Measurements from ENCODE around the gene SLC50A1. TPM values are rescaled to one million over a fixed set of nuclear protein-coding genes. Genes with fewer than 3 reads are reported as not detected.
"Not testable (repeated sequence)": the region's sequence is repeated elsewhere in the genome, so short reads cannot be mapped to it uniquely, and the experiment has no call there.

The SLC50A1 gene
- total and polyA plus RNA-seq, 2 donors = 25.7 to 54.5 TPM

DNA sequence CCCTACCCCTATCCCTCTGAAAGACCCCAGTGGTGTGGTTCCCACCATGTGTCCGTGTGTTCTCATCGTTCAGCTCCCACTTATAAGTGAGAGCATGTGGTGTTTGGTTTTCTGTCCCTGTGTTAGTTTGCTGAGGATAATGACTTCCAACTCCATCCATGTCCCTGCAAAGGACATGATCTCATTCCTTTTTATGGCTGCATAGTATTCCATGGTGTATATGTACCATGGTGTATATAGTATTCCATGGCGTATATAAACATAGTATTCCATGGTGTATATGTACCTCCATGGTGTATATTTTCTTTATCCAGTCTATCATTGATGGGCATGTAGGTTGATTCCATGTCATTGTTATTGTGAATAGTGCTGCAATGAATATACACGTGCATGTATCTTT, 28.1 kb downstream of the SLC50A1 start:
- H3K9me3 ChIP-seq (ENCODE audit: control insufficient read depth in 2 of 2, insufficient read depth in 1 of 2, low read length in 1 of 2); H3K4me3 ChIP-seq (ENCODE audit: low read length in 2 of 2); H3K27ac ChIP-seq (ENCODE audit: low read depth in 1 of 2, low read length in 1 of 2); H3K27me3 ChIP-seq (ENCODE audit: control insufficient read depth in 2 of 2, insufficient read depth in 1 of 2, low read length in 1 of 2); H3K36me3 ChIP-seq (ENCODE audit: control insufficient read depth in 2 of 2, insufficient read depth in 2 of 2, low read length in 1 of 2); DNase-seq (ENCODE audit: low read depth in 6 of 9, low spot score in 9 of 9): not testable (repeated sequence)
- WGBS = 97% methylated on average over 4 of the region's 4 CpGs
- peaks cover 6 to 22% of the 10 kb centered on the region in 2 donors for H3K4me1 ChIP-seq (ENCODE audit: control insufficient read depth in 2 of 2, insufficient read depth in 2 of 2, low read length in 2 of 2)

GRCh38 chr1:155164625-155165024, 29.0 kb downstream of the SLC50A1 start:
- not testable (repeated sequence) for H3K27me3 ChIP-seq (ENCODE audit: control insufficient read depth in 2 of 2, insufficient read depth in 1 of 2, low read length in 1 of 2); DNase-seq (ENCODE audit: low read depth in 6 of 9, low spot score in 9 of 9)
- WGBS = 98% methylated on average over 11 of the region's 11 CpGs

DNA sequence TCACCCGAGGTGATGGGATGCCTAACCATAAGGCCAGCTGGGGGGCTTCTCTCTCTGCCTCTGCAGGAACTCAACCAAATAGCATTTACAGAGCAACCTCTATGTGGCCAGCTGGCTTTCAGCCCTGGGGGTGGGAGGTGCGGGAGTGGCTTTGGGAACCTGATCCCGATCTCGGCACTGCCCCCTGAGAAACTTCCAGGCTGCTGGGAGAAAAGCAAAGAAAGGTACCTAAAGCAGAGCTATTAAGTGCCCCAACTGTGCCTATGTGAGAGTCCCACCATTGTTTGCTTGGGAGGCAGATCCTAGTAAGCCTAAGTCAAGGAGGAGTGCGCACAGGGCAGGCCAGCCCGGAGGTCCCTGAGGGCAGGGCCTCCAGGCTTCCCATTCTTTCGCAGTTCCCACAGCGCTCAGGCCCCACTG, 30.4 kb downstream of the SLC50A1 start:
- DNase-seq (ENCODE audit: low read depth in 6 of 9, low spot score in 9 of 9) = no peak
- H3K9me3 ChIP-seq (ENCODE audit: control insufficient read depth in 2 of 2, insufficient read depth in 1 of 2, low read length in 1 of 2) = peaks cover 0 to 3% of the 10 kb centered on the region in 2 donors
- no peak overlapping the region for H3K27ac ChIP-seq (ENCODE audit: low read depth in 1 of 2, low read length in 1 of 2)
- 44% methylated on average over 8 of the region's 8 CpGs for WGBS
- H3K27me3 ChIP-seq (ENCODE audit: control insufficient read depth in 2 of 2, insufficient read depth in 1 of 2, low read length in 1 of 2) = peaks cover 0 to 9% of the 10 kb centered on the region in 2 donors
- no peak overlapping the region for H3K4me3 ChIP-seq (ENCODE audit: low read length in 2 of 2)
- H3K4me1 ChIP-seq (ENCODE audit: control insufficient read depth in 2 of 2, insufficient read depth in 2 of 2, low read length in 2 of 2) = peaks cover 6 to 22% of the 10 kb centered on the region in 2 donors
- H3K36me3 ChIP-seq (ENCODE audit: control insufficient read depth in 2 of 2, insufficient read depth in 2 of 2, low read length in 1 of 2) = peaks cover 17 to 21% of the 10 kb centered on the region in 2 donors

More at GRCh38 chr1:155164625-155165024, 29.0 kb downstream of the SLC50A1 start:
- not testable (repeated sequence) for H3K9me3 ChIP-seq (ENCODE audit: control insufficient read depth in 2 of 2, insufficient read depth in 1 of 2, low read length in 1 of 2); H3K4me3 ChIP-seq (ENCODE audit: low read length in 2 of 2); H3K27ac ChIP-seq (ENCODE audit: low read depth in 1 of 2, low read length in 1 of 2)
- peaks cover 6 to 22% of the 10 kb centered on the region in 2 donors for H3K4me1 ChIP-seq (ENCODE audit: control insufficient read depth in 2 of 2, insufficient read depth in 2 of 2, low read length in 2 of 2)
- peaks cover 10 to 11% of the 10 kb centered on the region in 2 donors for H3K36me3 ChIP-seq (ENCODE audit: control insufficient read depth in 2 of 2, insufficient read depth in 2 of 2, low read length in 1 of 2)

DNA sequence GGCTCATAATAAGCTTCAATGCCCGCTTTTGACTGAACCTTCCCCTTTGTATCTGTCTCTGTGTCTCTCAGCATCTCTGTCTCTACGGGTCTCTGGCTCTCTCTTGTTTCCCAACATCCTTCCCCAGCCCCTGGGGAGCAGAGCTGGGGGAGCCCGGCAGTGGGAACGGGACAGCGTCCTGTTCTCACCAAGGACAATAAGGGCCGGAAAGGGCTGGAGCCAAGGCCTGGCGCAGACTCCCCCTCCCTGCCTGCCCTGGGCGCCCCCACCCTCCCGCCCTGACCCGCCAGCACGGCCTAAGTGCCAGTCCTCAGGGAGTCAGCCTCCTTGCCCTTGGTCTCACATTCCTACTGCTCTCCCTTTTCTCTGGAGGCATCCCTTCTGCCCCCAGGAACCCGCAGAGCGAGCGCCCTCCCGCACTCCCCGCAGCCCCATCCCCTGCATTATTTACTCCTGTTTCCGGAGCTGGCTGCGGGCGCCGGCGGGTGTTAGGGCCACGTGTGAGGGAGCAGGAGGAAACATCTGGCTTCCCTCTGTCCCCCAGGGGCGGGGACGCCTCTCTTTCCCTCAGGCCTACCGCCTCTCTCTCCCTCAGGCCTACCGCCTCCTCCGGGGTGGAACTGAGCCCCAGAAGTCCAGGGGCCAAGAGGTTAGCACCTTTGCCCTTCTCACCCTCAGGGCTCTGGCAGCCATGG, 31.0 kb downstream of the SLC50A1 start:
- WGBS = 8% methylated on average over 27 of the region's 27 CpGs
- H3K4me3 ChIP-seq (ENCODE audit: low read length in 2 of 2) = no peak overlapping the region
- peak in 4 of 9 donors; percentile 14 to 63 (median 36) for DNase-seq (ENCODE audit: low read depth in 6 of 9, low spot score in 9 of 9)
- peaks cover 0 to 9% of the 10 kb centered on the region in 2 donors for H3K27me3 ChIP-seq (ENCODE audit: control insufficient read depth in 2 of 2, insufficient read depth in 1 of 2, low read length in 1 of 2)
- peak overlapping the region in 1 of 2 donors; percentile 58 for H3K27ac ChIP-seq (ENCODE audit: low read depth in 1 of 2, low read length in 1 of 2)
- H3K4me1 ChIP-seq (ENCODE audit: control insufficient read depth in 2 of 2, insufficient read depth in 2 of 2, low read length in 2 of 2) = peaks cover 6 to 22% of the 10 kb centered on the region in 2 donors
- H3K36me3 ChIP-seq (ENCODE audit: control insufficient read depth in 2 of 2, insufficient read depth in 2 of 2, low read length in 1 of 2) = peaks cover 17 to 21% of the 10 kb centered on the region in 2 donors
- peaks cover 0 to 3% of the 10 kb centered on the region in 2 donors for H3K9me3 ChIP-seq (ENCODE audit: control insufficient read depth in 2 of 2, insufficient read depth in 1 of 2, low read length in 1 of 2)

- H3K36me3 ChIP-seq (ENCODE audit: control insufficient read depth in 2 of 2, insufficient read depth in 2 of 2, low read length in 1 of 2) = peaks cover 17 to 21% of the 10 kb centered on the region in 2 donors
- H3K4me3 ChIP-seq (ENCODE audit: low read length in 2 of 2) = no peak overlapping the region
- H3K27ac ChIP-seq (ENCODE audit: low read depth in 1 of 2, low read length in 1 of 2) = peak overlapping the region in 1 of 2 donors; percentile 58
- 4% methylated on average over 28 of the region's 28 CpGs for WGBS
- H3K27me3 ChIP-seq (ENCODE audit: control insufficient read depth in 2 of 2, insufficient read depth in 1 of 2, low read length in 1 of 2) = peaks cover 0 to 9% of the 10 kb centered on the region in 2 donors
- H3K4me1 ChIP-seq (ENCODE audit: control insufficient read depth in 2 of 2, insufficient read depth in 2 of 2, low read length in 2 of 2) = peaks cover 10 to 27% of the 10 kb centered on the region in 2 donors
- peak; percentile 55 to 88 (median 71) for DNase-seq (ENCODE audit: low read depth in 6 of 9, low spot score in 9 of 9)
- peaks cover 0 to 3% of the 10 kb centered on the region in 2 donors for H3K9me3 ChIP-seq (ENCODE audit: control insufficient read depth in 2 of 2, insufficient read depth in 1 of 2, low read length in 1 of 2)
These were observed 31.8 kb downstream of the SLC50A1 start for GRCh38 chr1:155167166-155168104.

GRCh38 chr1:155168105-155168445, 32.4 kb downstream of the SLC50A1 start:
- H3K27me3 ChIP-seq (ENCODE audit: control insufficient read depth in 2 of 2, insufficient read depth in 1 of 2, low read length in 1 of 2); H3K9me3 ChIP-seq (ENCODE audit: control insufficient read depth in 2 of 2, insufficient read depth in 1 of 2, low read length in 1 of 2); H3K27ac ChIP-seq (ENCODE audit: low read depth in 1 of 2, low read length in 1 of 2); H3K4me3 ChIP-seq (ENCODE audit: low read length in 2 of 2); DNase-seq (ENCODE audit: low read depth in 6 of 9, low spot score in 9 of 9): not testable (repeated sequence)
- H3K4me1 ChIP-seq (ENCODE audit: control insufficient read depth in 2 of 2, insufficient read depth in 2 of 2, low read length in 2 of 2) = peaks cover 11 to 29% of the 10 kb centered on the region in 2 donors
- 63% methylated on average over 4 of the region's 4 CpGs for WGBS
- H3K36me3 ChIP-seq (ENCODE audit: control insufficient read depth in 2 of 2, insufficient read depth in 2 of 2, low read length in 1 of 2) = peaks cover 17 to 21% of the 10 kb centered on the region in 2 donors

GRCh38 chr1:155168456-155169210, 33.0 kb downstream of the SLC50A1 start:
- peaks cover 0 to 3% of the 10 kb centered on the region in 2 donors for H3K9me3 ChIP-seq (ENCODE audit: control insufficient read depth in 2 of 2, insufficient read depth in 1 of 2, low read length in 1 of 2)
- no peak overlapping the region for H3K4me3 ChIP-seq (ENCODE audit: low read length in 2 of 2)
- no peak for DNase-seq (ENCODE audit: low read depth in 6 of 9, low spot score in 9 of 9)
- no peak overlapping the region for H3K27ac ChIP-seq (ENCODE audit: low read depth in 1 of 2, low read length in 1 of 2)
- 97% methylated on average over 10 of the region's 10 CpGs for WGBS
- H3K4me1 ChIP-seq (ENCODE audit: control insufficient read depth in 2 of 2, insufficient read depth in 2 of 2, low read length in 2 of 2) = peaks cover 14 to 33% of the 10 kb centered on the region in 2 donors
- H3K36me3 ChIP-seq (ENCODE audit: control insufficient read depth in 2 of 2, insufficient read depth in 2 of 2, low read length in 1 of 2) = peaks cover 17 to 21% of the 10 kb centered on the region in 2 donors
- H3K27me3 ChIP-seq (ENCODE audit: control insufficient read depth in 2 of 2, insufficient read depth in 1 of 2, low read length in 1 of 2) = peaks cover 0 to 10% of the 10 kb centered on the region in 2 donors

- peaks cover 17 to 21% of the 10 kb centered on the region in 2 donors for H3K36me3 ChIP-seq (ENCODE audit: control insufficient read depth in 2 of 2, insufficient read depth in 2 of 2, low read length in 1 of 2)
- DNase-seq (ENCODE audit: low read depth in 6 of 9, low spot score in 9 of 9) = no peak
- H3K4me1 ChIP-seq (ENCODE audit: control insufficient read depth in 2 of 2, insufficient read depth in 2 of 2, low read length in 2 of 2) = peaks cover 17 to 43% of the 10 kb centered on the region in 2 donors
- 93% methylated on average over 5 of the region's 5 CpGs for WGBS
- H3K27me3 ChIP-seq (ENCODE audit: control insufficient read depth in 2 of 2, insufficient read depth in 1 of 2, low read length in 1 of 2) = peaks cover 0 to 14% of the 10 kb centered on the region in 2 donors
- no peak overlapping the region for H3K27ac ChIP-seq (ENCODE audit: low read depth in 1 of 2, low read length in 1 of 2)
- no peak overlapping the region for H3K4me3 ChIP-seq (ENCODE audit: low read length in 2 of 2)
- peaks cover 0 to 3% of the 10 kb centered on the region in 2 donors for H3K9me3 ChIP-seq (ENCODE audit: control insufficient read depth in 2 of 2, insufficient read depth in 1 of 2, low read length in 1 of 2)
These were observed 33.9 kb downstream of the SLC50A1 start for GRCh38 chr1:155169541-155169940.

All from thymus (tissue), 11 donors.